ENCODE data around the gene UBE3B.

The UBE3B gene

GRCh38 chr12:109567967-109568366 is 90.5 kb downstream of the UBE3B start:
- Mint-ChIP-seq H3K4me3 (no peak overlapping the region), H3K4me1 (ENCODE audit: low read depth) (peaks cover 21% of the 10 kb centered on the region), H3K27me3 (no peaks in the 10 kb centered on the region), H3K27ac (no peak overlapping the region), H3K36me3 (ENCODE audit: low read depth) (peaks cover 86% of the 10 kb centered on the region), H3K9me3 (peaks cover under 1% of the 10 kb centered on the region)
- intact Hi-C loops (cut with micrococcal nuclease): no loop called here

- no peaks in the 10 kb centered on the region for H3K9me3 Mint-ChIP-seq
These were observed 91.1 kb downstream of the UBE3B start for GRCh38 chr12:109568486-109568885.

GRCh38 chr12:109571773-109572505 is 94.5 kb downstream of the UBE3B start:
- H3K27ac Mint-ChIP-seq: no peak overlapping the region
- no peaks in the 10 kb centered on the region for H3K9me3 Mint-ChIP-seq
- intact Hi-C loops (cut with micrococcal nuclease): no loop called here
- no peak overlapping the region for H3K4me3 Mint-ChIP-seq
- H3K27me3 Mint-ChIP-seq: no peaks in the 10 kb centered on the region
- H3K4me1 Mint-ChIP-seq (ENCODE audit: low read depth): peaks cover 40% of the 10 kb centered on the region
- peaks cover 74% of the 10 kb centered on the region for H3K36me3 Mint-ChIP-seq (ENCODE audit: low read depth)

More at GRCh38 chr12:109568486-109568885, 91.1 kb downstream of the UBE3B start:
- H3K27ac Mint-ChIP-seq: no peak overlapping the region
- intact Hi-C loops (cut with micrococcal nuclease): no loop called here
- peaks cover 24% of the 10 kb centered on the region for H3K4me1 Mint-ChIP-seq (ENCODE audit: low read depth)
- peaks cover 86% of the 10 kb centered on the region for H3K36me3 Mint-ChIP-seq (ENCODE audit: low read depth)
- H3K27me3 Mint-ChIP-seq: no peaks in the 10 kb centered on the region
- H3K4me3 Mint-ChIP-seq: no peak overlapping the region

- H3K4me3 Mint-ChIP-seq: peak overlapping the region; percentile 89
- H3K27ac Mint-ChIP-seq: peak overlapping the region; percentile 89
- H3K36me3 Mint-ChIP-seq (ENCODE audit: low read depth): peaks cover 74% of the 10 kb centered on the region
- peaks cover 40% of the 10 kb centered on the region for H3K4me1 Mint-ChIP-seq (ENCODE audit: low read depth)
- intact Hi-C loops (cut with micrococcal nuclease): no loop called here
- no peaks in the 10 kb centered on the region for H3K27me3 Mint-ChIP-seq
- H3K9me3 Mint-ChIP-seq: no peaks in the 10 kb centered on the region
These were observed 95.0 kb downstream of the UBE3B start for GRCh38 chr12:109572506-109572845.

GRCh38 chr12:109573029-109573913 is 95.8 kb downstream of the UBE3B start, which contains the start of the genes MMAB and MVK:
Gene MMAB (minus strand): TSS chr12:109573504. CDS start chr12:109573480, 24 bp downstream.
Gene MVK (plus strand): TSS chr12:109573794. CDS start chr12:109574823, 1,029 bp downstream.
- intact Hi-C loops (cut with micrococcal nuclease): no loop called here
- H3K4me3 Mint-ChIP-seq: peak within 1 kb of the TSS; percentile 89
- peaks cover 40% of the 10 kb centered on the region for H3K4me1 Mint-ChIP-seq (ENCODE audit: low read depth)
- H3K36me3 Mint-ChIP-seq (ENCODE audit: low read depth): peaks cover 74% of the 10 kb centered on the region
- H3K9me3 Mint-ChIP-seq: no peaks in the 10 kb centered on the region
- no peaks in the 10 kb centered on the region for H3K27me3 Mint-ChIP-seq
- H3K27ac Mint-ChIP-seq: peak within 1 kb of the TSS; percentile 89

- H3K27me3 Mint-ChIP-seq: no peaks in the 10 kb centered on the region
- H3K4me3 Mint-ChIP-seq: peak overlapping the region; percentile 89
- no peaks in the 10 kb centered on the region for H3K9me3 Mint-ChIP-seq
- intact Hi-C loops (cut with micrococcal nuclease): no loop called here
- peak overlapping the region; percentile 89 for H3K27ac Mint-ChIP-seq
- H3K4me1 Mint-ChIP-seq (ENCODE audit: low read depth): peaks cover 40% of the 10 kb centered on the region
- H3K36me3 Mint-ChIP-seq (ENCODE audit: low read depth): peaks cover 74% of the 10 kb centered on the region
These were observed 96.4 kb downstream of the UBE3B start for GRCh38 chr12:109573914-109574244.

GRCh38 chr12:109575683-109576082 is 98.2 kb downstream of the UBE3B start:
- Mint-ChIP-seq H3K4me3 (no peak overlapping the region), H3K36me3 (ENCODE audit: low read depth) (peaks cover 76% of the 10 kb centered on the region), H3K27ac (no peak overlapping the region), H3K4me1 (ENCODE audit: low read depth) (peaks cover 32% of the 10 kb centered on the region), H3K27me3 (no peaks in the 10 kb centered on the region), H3K9me3 (no peaks in the 10 kb centered on the region)
- intact Hi-C loops (cut with micrococcal nuclease): no loop called here

- H3K27ac Mint-ChIP-seq: no peak overlapping the region
- no peaks in the 10 kb centered on the region for H3K9me3 Mint-ChIP-seq
- no peak overlapping the region for H3K4me3 Mint-ChIP-seq
- H3K36me3 Mint-ChIP-seq (ENCODE audit: low read depth): peaks cover 81% of the 10 kb centered on the region
- intact Hi-C loops (cut with micrococcal nuclease): no loop called here
- H3K4me1 Mint-ChIP-seq (ENCODE audit: low read depth): peaks cover 25% of the 10 kb centered on the region
- no peaks in the 10 kb centered on the region for H3K27me3 Mint-ChIP-seq
These were observed 99.9 kb downstream of the UBE3B start for GRCh38 chr12:109577311-109577710.

- Mint-ChIP-seq H3K4me3 (no peak overlapping the region), H3K27me3 (no peaks in the 10 kb centered on the region), H3K4me1 (ENCODE audit: low read depth) (peaks cover 15% of the 10 kb centered on the region), H3K27ac (no peak overlapping the region), H3K9me3 (no peaks in the 10 kb centered on the region), H3K36me3 (ENCODE audit: low read depth) (peaks cover 83% of the 10 kb centered on the region)
- intact Hi-C loops (cut with micrococcal nuclease): no loop called here
These were observed 101.0 kb downstream of the UBE3B start for GRCh38 chr12:109578330-109578927.

GRCh38 chr12:109579639-109580038 is 102.2 kb downstream of the UBE3B start:
- no peak overlapping the region for H3K27ac Mint-ChIP-seq
- H3K9me3 Mint-ChIP-seq: no peaks in the 10 kb centered on the region
- no peak overlapping the region for H3K4me3 Mint-ChIP-seq
- H3K27me3 Mint-ChIP-seq: no peaks in the 10 kb centered on the region
- peaks cover 10% of the 10 kb centered on the region for H3K4me1 Mint-ChIP-seq (ENCODE audit: low read depth)
- intact Hi-C loops (cut with micrococcal nuclease): no loop called here
- peaks cover 94% of the 10 kb centered on the region for H3K36me3 Mint-ChIP-seq (ENCODE audit: low read depth)

GRCh38 chr12:109580272-109580671 is 102.8 kb downstream of the UBE3B start:
- Mint-ChIP-seq H3K9me3 (no peaks in the 10 kb centered on the region), H3K27ac (no peak overlapping the region), H3K27me3 (no peaks in the 10 kb centered on the region), H3K36me3 (ENCODE audit: low read depth) (peaks cover 95% of the 10 kb centered on the region), H3K4me1 (ENCODE audit: low read depth) (peaks cover 3% of the 10 kb centered on the region), H3K4me3 (no peak overlapping the region)
- intact Hi-C loops (cut with micrococcal nuclease): no loop called here

GRCh38 chr12:109580684-109581333 is 103.4 kb downstream of the UBE3B start:
- no peak overlapping the region for H3K4me3 Mint-ChIP-seq
- no peaks in the 10 kb centered on the region for H3K27me3 Mint-ChIP-seq
- no peaks in the 10 kb centered on the region for H3K4me1 Mint-ChIP-seq (ENCODE audit: low read depth)
- no peak overlapping the region for H3K27ac Mint-ChIP-seq
- H3K9me3 Mint-ChIP-seq: no peaks in the 10 kb centered on the region
- peaks cover 95% of the 10 kb centered on the region for H3K36me3 Mint-ChIP-seq (ENCODE audit: low read depth)
- intact Hi-C loops (cut with micrococcal nuclease): no loop called here

GRCh38 chr12:109581334-109581691 is 103.9 kb downstream of the UBE3B start:
- intact Hi-C loops (cut with micrococcal nuclease): no loop called here
- H3K4me1 Mint-ChIP-seq (ENCODE audit: low read depth): no peaks in the 10 kb centered on the region
- H3K36me3 Mint-ChIP-seq (ENCODE audit: low read depth): peaks cover 95% of the 10 kb centered on the region
- no peaks in the 10 kb centered on the region for H3K27me3 Mint-ChIP-seq
- H3K27ac Mint-ChIP-seq: no peak overlapping the region
- no peak overlapping the region for H3K4me3 Mint-ChIP-seq
- no peaks in the 10 kb centered on the region for H3K9me3 Mint-ChIP-seq

GRCh38 chr12:109581856-109582255 is 104.4 kb downstream of the UBE3B start:
- no peaks in the 10 kb centered on the region for H3K9me3 Mint-ChIP-seq
- no peak overlapping the region for H3K27ac Mint-ChIP-seq
- no peak overlapping the region for H3K4me3 Mint-ChIP-seq
- intact Hi-C loops (cut with micrococcal nuclease): no loop called here
- peaks cover 95% of the 10 kb centered on the region for H3K36me3 Mint-ChIP-seq (ENCODE audit: low read depth)
- no peaks in the 10 kb centered on the region for H3K4me1 Mint-ChIP-seq (ENCODE audit: low read depth)
- H3K27me3 Mint-ChIP-seq: no peaks in the 10 kb centered on the region
